ENCODE results near the gene PRKACB.
A peak's percentile ranks its signal among the peaks of the same experiment; 100 is the strongest.

DNA sequence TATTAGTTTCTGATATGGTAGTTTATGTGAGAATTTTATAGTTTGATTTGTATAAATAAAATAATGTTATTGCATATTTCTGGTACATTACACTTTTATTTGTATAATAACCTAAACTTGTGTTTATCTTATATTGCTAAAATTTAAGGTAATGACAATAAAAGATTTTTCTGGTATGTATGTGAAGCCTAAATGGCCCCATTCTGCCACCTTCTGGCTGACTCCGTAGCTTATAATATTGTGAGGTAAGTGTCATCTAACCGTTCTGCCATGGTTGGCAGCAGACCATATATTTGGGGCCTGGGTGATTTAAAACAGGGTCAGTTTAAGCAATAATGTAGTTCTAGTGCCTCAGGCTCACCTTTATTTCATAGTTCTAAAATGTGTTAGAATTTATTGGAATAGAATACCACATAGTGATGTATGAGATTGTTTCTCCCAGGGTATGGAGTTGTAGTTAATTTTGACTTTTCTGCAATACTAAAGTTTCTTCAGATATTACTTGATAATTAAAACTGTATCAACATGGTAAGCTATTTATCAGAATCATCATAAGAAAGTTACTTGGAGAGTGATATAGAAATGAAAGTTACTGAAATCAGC, 21.2 kb upstream of the PRKACB start:
- peak; percentile 78 for TF ChIP-seq CTCF (IDR thresholded peaks at IDR 0.05)
- peak; percentile 83 to 84 for TF ChIP-seq RAD21 (conservative IDR thresholded peaks at IDR 0.05 in 1 of 2, IDR thresholded peaks at IDR 0.05 in 1 of 2)
- TF ChIP-seq MAZ (IDR thresholded peaks at IDR 0.05; ENCODE audit: borderline replicate concordance, low read depth, low read length) = no peak
- TF ChIP-seq, protein P1, sequence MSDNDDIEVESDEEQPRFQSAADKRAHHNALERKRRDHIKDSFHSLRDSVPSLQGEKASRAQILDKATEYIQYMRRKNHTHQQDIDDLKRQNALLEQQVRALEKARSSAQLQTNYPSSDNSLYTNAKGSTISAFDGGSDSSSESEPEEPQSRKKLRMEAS (IDR thresholded peaks at IDR 0.05) = no peak
- no peak for TF ChIP-seq POLR2A (IDR thresholded peaks at IDR 0.05; ENCODE audit: low read length)
- TF ChIP-seq SREBF2 (IDR thresholded peaks at IDR 0.05) = no peak
- no peak for TF ChIP-seq CHD4 (IDR thresholded peaks at IDR 0.05; ENCODE audit: borderline replicate concordance)
- TF ChIP-seq MAFK (IDR thresholded peaks at IDR 0.05; ENCODE audit: partially characterized antibody) = no peak
- TF ChIP-seq, protein P2, sequence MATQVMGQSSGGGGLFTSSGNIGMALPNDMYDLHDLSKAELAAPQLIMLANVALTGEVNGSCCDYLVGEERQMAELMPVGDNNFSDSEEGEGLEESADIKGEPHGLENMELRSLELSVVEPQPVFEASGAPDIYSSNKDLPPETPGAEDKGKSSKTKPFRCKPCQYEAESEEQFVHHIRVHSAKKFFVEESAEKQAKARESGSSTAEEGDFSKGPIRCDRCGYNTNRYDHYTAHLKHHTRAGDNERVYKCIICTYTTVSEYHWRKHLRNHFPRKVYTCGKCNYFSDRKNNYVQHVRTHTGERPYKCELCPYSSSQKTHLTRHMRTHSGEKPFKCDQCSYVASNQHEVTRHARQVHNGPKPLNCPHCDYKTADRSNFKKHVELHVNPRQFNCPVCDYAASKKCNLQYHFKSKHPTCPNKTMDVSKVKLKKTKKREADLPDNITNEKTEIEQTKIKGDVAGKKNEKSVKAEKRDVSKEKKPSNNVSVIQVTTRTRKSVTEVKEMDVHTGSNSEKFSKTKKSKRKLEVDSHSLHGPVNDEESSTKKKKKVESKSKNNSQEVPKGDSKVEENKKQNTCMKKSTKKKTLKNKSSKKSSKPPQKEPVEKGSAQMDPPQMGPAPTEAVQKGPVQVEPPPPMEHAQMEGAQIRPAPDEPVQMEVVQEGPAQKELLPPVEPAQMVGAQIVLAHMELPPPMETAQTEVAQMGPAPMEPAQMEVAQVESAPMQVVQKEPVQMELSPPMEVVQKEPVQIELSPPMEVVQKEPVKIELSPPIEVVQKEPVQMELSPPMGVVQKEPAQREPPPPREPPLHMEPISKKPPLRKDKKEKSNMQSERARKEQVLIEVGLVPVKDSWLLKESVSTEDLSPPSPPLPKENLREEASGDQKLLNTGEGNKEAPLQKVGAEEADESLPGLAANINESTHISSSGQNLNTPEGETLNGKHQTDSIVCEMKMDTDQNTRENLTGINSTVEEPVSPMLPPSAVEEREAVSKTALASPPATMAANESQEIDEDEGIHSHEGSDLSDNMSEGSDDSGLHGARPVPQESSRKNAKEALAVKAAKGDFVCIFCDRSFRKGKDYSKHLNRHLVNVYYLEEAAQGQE (IDR thresholded peaks at IDR 0.05) = no peak
- TF ChIP-seq CHD2 (IDR thresholded peaks at IDR 0.05; ENCODE audit: low read length, partially characterized antibody) = no peak

Measured in A549 (cell line).